ENCODE results near the gene NCK1.

The NCK1 gene

GRCh38 chr3:136992115-136992514 is 130.1 kb downstream of the NCK1 start:
- no peak for DNase-seq

GRCh38 chr3:136994772-136995516 is 132.9 kb downstream of the NCK1 start:
- peak; percentile 91 to 96 for DNase-seq

- DNase-seq, result peak in 1 of 2 experiments; percentile 28
Measured at GRCh38 chr3:136995652-136996051, 133.6 kb downstream of the NCK1 start.
